ENCODE measurements around the gene WNT2.

DNA sequence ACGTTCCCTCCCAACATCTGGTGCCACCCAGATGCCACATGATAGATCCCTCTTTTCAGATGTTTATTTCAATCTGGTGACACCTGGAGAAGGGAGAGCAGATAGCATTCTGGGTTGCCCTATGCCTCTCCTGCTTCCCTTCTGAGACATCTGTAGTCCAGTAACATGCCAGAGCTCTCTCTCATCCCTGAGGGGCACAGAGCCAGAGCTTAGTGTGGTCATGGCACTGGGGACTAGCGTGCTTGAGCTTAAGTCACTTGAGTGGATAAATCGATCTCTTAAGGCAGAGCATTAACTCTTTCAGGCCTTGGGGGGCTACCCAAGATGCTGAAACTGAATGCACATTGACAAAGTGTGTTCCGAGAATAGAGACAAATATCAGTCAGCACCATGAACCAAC lies 47.9 kb downstream of the WNT2 start:
- TF ChIP-seq, protein P1, sequence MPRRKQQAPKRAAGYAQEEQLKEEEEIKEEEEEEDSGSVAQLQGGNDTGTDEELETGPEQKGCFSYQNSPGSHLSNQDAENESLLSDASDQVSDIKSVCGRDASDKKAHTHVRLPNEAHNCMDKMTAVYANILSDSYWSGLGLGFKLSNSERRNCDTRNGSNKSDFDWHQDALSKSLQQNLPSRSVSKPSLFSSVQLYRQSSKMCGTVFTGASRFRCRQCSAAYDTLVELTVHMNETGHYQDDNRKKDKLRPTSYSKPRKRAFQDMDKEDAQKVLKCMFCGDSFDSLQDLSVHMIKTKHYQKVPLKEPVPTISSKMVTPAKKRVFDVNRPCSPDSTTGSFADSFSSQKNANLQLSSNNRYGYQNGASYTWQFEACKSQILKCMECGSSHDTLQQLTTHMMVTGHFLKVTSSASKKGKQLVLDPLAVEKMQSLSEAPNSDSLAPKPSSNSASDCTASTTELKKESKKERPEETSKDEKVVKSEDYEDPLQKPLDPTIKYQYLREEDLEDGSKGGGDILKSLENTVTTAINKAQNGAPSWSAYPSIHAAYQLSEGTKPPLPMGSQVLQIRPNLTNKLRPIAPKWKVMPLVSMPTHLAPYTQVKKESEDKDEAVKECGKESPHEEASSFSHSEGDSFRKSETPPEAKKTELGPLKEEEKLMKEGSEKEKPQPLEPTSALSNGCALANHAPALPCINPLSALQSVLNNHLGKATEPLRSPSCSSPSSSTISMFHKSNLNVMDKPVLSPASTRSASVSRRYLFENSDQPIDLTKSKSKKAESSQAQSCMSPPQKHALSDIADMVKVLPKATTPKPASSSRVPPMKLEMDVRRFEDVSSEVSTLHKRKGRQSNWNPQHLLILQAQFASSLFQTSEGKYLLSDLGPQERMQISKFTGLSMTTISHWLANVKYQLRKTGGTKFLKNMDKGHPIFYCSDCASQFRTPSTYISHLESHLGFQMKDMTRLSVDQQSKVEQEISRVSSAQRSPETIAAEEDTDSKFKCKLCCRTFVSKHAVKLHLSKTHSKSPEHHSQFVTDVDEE (CRISPR knock-in tag; IDR thresholded peaks at IDR 0.05), result no peak
- TF ChIP-seq ZFP3 (CRISPR knock-in tag; IDR thresholded peaks at IDR 0.05), result no peak
- no peak for TF ChIP-seq OSR1 (CRISPR knock-in tag; IDR thresholded peaks at IDR 0.05)
- TF ChIP-seq CREB5 (CRISPR knock-in tag; IDR thresholded peaks at IDR 0.05; ENCODE audit: low read depth), result no peak
- no peak for TF ChIP-seq TCF4 (CRISPR knock-in tag; IDR thresholded peaks at IDR 0.05; ENCODE audit: borderline replicate concordance)
